ENCODE measurements around the gene DENND4A. TPM values are rescaled to one million over a fixed set of nuclear protein-coding genes. Genes with fewer than 3 reads are reported as not detected.

Gene DENND4A
- total RNA-seq, 1 experiment from 2014 or later = 15.6 TPM

- no peak for DNase-seq (ENCODE audit: extremely low read depth, low read depth)
These were observed 103.6 kb downstream of the DENND4A start for GRCh38 chr15:65688462-65688861.

GRCh38 chr15:65682404-65682911 lies 109.6 kb downstream of the DENND4A start:
- DNase-seq (ENCODE audit: extremely low read depth, low read depth) = no peak

GRCh38 chr15:65680544-65680943 lies 111.5 kb downstream of the DENND4A start:
- DNase-seq (ENCODE audit: extremely low read depth, low read depth) = no peak

GRCh38 chr15:65676123-65676522 lies 116.0 kb downstream of the DENND4A start:
- no peak for DNase-seq (ENCODE audit: extremely low read depth, low read depth)

- no peak for DNase-seq (ENCODE audit: extremely low read depth, low read depth)
These were observed 116.5 kb downstream of the DENND4A start for GRCh38 chr15:65675551-65675950.

GRCh38 chr15:65666257-65666656 lies 125.8 kb downstream of the DENND4A start:
- DNase-seq (ENCODE audit: extremely low read depth, low read depth) = peak; percentile 6

GRCh38 chr15:65663521-65663920 lies 128.6 kb downstream of the DENND4A start:
- no peak for DNase-seq (ENCODE audit: extremely low read depth, low read depth)

- no peak for DNase-seq (ENCODE audit: extremely low read depth, low read depth)
These were observed 131.2 kb downstream of the DENND4A start for GRCh38 chr15:65660927-65661326.

- no peak for DNase-seq (ENCODE audit: extremely low read depth, low read depth)
These were observed 132.5 kb downstream of the DENND4A start for GRCh38 chr15:65659502-65660052.

GRCh38 chr15:65655457-65655856 lies 136.6 kb downstream of the DENND4A start:
- no peak for DNase-seq (ENCODE audit: extremely low read depth, low read depth)

GRCh38 chr15:65655026-65655425 lies 137.1 kb downstream of the DENND4A start:
- no peak for DNase-seq (ENCODE audit: extremely low read depth, low read depth)

GRCh38 chr15:65653801-65654521 lies 138.1 kb downstream of the DENND4A start:
- DNase-seq (ENCODE audit: extremely low read depth, low read depth) = no peak

GRCh38 chr15:65653341-65653740 lies 138.8 kb downstream of the DENND4A start:
- DNase-seq (ENCODE audit: extremely low read depth, low read depth) = no peak

GRCh38 chr15:65651831-65652749 lies 140.0 kb downstream of the DENND4A start:
- no peak for DNase-seq (ENCODE audit: extremely low read depth, low read depth)

GRCh38 chr15:65651042-65651322 lies 141.1 kb downstream of the DENND4A start:
- no peak for DNase-seq (ENCODE audit: extremely low read depth, low read depth)

- no peak for DNase-seq (ENCODE audit: extremely low read depth, low read depth)
These were observed 141.6 kb downstream of the DENND4A start for GRCh38 chr15:65650312-65651041.

- no peak for DNase-seq (ENCODE audit: extremely low read depth, low read depth)
These were observed 145.6 kb downstream of the DENND4A start for GRCh38 chr15:65646486-65646885.

- no peak for DNase-seq (ENCODE audit: extremely low read depth, low read depth)
These were observed 146.7 kb downstream of the DENND4A start for GRCh38 chr15:65645392-65645791.

- no peak for DNase-seq (ENCODE audit: extremely low read depth, low read depth)
These were observed 147.8 kb downstream of the DENND4A start for GRCh38 chr15:65644282-65644681.

- no peak for DNase-seq (ENCODE audit: extremely low read depth, low read depth)
These were observed 149.5 kb downstream of the DENND4A start for GRCh38 chr15:65642594-65642993.
